HT1080 (cell line): ENCODE data around the gene PSMB2. TPM values are rescaled to one million over a fixed set of nuclear protein-coding genes. Genes with fewer than 3 reads are reported as not detected.

ENCODE experiments used
- DNase-seq: peaks from one replicate; pipeline ENCODE4 v3.0.0-alpha.2; 2015; ENCODE audit warnings: low read depth
- total RNA-seq: library from RNA; depleted of rRNA; stranded (reverse); fragments of >200 nt; shearing (Covaris generic); gene quantifications from 2 replicates; pipeline ENCODE4 v1.2.3, GENCODE V29; 2014

The PSMB2 gene
- total RNA-seq, 1 experiment from 2014 or later, result 56.9 TPM

DNA sequence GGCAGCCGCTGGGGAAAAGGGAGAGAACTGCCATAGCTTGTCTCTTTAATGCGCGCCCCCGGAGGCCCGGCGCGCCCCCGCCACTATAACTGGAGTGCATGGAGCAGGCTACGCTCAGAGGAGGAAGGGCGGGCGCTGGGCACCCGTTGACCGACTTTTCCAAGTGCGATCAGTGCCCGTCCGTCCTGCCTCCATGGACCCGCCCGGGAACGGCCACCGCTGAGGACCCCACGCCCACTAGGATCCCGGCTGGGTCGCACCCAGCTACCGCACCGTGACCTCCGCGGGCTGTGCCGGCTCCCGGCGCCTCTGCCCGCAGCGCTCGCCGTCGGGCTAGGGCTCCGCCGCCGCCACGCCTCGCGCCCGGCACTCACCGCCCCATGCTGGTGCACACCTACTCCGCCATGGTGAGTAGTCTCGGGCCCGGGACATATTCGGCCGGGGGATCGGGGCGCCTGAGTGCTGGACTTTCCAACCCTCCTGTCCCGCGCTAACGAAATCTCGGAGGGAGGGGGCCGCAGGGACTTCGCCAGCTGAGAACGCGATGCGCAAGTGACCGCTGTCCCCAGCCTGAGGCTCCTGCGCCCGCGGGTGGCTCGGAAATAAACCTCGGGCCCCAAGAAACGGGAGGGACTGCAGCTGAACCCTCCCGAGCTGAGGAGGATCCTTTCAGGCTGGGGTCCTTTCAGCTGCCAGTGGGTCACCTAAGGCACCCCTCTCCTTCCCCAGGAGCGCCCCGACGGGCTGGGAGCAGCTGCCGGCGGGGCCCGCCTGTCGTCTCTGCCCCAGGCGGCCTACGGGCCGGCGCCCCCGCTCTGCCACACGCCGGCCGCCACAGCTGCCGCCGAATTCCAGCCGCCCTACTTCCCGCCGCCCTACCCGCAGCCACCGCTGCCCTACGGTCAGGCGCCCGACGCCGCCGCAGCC is 67.9 kb downstream of the PSMB2 start, which contains the start of gene TFAP2E:
Gene TFAP2E, plus strand, starts transcription at position 117 of the 927 bp plus-strand sequence. Its CDS starts 264 bp downstream, at position 381.
- no peak for DNase-seq

DNA sequence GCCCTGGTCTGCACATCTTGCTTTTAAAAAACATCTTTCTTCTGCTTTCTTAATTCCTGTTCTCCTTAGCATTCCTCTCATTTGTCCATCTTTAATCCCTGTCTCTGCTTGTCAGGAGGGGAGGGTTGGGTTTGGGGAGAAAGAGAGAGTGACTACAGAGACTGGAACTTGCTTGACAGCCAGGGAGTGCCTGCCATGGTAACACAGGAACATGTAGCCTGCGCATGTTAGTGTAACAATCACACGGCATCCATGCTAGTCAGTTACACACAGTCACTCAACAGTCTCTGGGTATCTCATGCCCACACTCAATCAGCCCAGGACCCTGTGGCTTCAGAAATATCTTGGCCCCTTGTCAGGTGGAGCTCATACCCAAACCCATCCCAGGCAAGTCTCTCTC is 69.0 kb downstream of the PSMB2 start:
- DNase-seq, result no peak

DNA sequence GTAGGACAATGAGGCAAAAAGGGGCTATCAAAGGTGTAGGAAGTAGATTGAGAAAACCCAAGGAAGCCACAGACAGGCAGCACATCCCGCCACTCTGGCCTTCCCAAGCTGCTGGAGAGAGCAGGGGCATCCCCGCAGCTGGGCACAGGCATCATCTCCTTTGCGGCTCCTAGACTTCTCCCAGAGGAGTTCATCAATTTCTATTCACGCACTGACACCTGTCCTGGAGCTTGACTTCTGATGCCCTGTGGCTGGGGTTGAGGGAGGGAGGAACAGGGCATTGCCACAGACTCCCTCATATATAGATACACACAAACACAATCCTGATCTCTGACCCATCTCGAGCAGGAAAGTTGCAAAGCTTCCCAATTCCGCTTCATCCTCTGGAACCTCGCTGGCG is 70.1 kb downstream of the PSMB2 start:
- DNase-seq, result no peak

DNA sequence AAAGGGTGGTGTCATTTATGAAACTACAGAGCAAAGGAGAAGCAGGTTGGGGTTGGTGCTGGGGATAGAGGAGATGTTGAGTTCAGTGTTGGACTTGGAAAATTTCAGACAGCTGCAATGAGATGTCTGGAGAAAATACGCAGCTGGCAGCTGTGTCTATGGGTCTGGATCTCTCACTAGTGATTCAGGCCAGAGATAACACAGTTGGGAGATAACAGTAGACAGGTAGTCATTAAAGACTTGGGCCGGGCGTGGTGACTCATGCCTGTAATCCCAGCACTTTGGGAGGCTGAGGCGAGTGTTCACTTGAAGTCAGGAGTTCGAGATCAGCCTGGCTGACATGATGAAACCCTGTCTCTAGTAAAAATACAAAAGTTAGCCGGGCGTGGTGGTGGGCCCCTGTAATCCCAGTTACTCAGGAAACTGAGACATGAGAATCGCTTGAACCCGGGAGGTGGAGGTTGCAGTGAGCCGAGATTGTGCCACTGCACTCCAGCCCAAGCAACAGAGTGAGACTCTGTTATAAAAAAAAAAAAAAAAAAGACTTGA is 70.7 kb downstream of the PSMB2 start:
- DNase-seq, result no peak

DNA sequence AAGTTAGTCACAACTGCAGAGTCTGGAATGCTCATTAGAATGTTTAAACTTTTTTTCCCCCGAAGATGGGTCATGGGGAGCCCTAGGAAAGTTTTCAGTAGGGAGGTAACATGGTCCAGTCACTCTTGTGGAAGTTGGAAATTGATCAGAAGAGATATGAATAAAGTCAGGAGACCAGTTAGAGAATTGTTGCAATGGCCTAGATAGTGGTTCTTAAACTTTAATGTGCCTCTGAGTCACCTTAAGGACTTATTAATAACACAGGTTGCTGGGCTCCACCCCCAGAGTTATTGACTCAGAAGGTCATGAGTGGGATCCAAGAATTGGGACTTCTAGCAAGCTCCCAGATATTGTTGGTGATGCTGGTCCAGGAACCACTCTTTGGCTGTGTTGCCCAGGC is 71.4 kb downstream of the PSMB2 start:
- no peak for DNase-seq

DNA sequence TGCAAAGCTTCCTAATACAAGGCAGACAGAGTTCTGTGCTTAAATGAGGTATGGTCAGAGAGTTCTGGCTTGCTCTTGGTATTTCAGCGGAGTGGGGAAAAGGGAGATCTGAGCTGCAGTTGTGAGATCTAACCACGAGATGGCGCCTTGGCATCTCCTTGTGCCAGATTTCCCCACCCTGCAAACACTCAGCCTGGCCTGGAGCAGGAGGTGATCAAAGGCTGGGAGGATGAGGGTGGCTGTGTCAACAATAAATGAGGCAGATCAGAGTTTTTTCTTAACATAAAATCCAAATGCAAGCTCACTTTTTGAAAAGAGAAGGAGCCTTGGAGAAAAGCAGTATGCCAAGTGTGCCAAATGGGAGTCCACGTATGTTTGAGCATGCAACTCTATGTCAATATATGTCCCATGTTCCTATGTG is 72.3 kb downstream of the PSMB2 start:
- peak; percentile 78 for DNase-seq

DNA sequence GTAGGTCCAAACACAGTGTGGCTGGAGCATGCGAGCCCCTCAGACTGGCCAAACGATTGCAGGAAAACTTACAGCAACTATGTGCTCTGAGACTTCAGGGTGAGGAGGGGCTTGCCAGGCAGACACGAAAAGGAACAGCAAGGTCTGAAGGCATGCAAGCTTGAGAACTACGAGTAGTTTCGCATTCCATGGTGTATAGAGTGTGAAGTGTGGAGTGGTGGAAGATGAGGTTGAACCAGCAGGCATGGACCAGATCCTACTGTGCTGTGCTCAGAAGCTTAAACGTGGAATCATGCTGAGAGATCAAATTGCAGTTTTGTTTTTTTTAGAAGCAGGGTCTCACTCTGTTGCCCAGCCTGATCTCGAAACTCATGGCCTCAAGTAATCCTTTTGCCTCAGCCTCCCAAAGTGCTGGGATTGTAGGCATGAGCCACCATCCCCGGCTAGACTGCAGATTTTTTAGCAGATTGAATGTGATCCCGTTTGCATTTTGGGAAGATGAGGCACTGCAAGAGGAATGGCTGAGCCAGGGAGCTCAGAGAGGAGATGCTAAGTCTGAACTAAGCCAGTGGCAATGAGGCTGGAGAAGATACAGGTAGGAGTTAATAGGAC is 73.3 kb downstream of the PSMB2 start:
- no peak for DNase-seq

DNA sequence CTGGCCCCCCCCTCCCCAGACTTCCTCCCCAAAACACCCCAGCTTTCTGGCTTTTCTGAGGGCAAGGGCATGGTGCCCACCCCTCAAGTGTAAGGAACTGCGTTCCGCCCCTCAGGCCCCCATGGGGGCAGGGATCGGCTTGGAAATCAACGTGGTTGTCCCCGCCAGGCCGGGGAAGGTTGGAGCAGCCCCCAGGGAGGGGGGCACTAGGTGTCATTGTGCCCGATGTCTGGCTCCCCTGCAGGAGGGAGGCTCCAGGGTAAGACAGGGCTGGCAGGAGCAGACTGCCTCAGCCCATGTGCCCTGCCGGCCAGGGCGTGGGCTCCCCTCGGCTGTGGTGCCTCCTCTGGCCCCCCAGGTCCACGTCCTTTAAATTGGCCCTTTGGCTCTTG is 75.6 kb downstream of the PSMB2 start:
- no peak for DNase-seq

DNA sequence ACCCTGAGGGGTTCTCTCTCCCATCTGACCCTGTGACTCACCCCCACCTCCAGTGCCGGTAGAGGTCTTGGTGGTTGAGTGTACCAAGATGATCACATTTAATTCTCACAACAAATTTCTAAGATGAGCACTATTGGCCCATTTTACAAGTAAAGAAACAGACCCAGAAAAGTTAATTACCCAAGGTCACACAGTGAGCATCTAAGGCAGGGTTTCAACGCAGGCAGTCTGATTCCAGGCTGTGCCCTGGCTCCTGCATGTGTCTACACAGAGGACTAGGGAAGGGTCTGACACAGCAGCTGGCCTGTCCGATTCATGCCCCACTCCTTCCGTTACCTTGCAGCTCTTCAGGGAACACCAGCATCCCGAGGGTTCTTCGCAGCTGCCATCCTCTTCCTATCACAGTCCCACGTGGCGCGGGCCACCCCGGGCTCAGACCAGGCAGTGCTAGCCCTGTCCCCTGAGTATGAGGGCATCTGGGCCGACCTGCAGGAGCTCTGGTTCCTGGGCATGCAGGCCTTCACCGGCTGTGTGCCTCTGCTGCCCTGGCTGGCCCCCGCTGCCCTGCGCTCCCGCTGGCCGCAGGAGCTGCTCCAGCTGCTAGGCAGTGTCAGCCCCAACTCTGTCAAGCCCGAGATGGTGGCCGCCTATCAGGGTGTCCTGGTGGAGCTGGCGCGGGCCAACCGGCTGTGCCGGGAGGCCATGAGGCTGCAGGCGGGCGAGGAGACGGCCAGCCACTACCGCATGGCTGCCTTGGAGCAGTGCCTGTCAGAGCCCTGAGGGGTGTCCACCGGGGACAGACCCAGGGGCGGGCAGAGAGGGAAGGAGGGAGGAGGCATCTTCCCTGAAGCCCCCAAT is 76.2 kb downstream of the PSMB2 start:
- DNase-seq, result no peak

DNA sequence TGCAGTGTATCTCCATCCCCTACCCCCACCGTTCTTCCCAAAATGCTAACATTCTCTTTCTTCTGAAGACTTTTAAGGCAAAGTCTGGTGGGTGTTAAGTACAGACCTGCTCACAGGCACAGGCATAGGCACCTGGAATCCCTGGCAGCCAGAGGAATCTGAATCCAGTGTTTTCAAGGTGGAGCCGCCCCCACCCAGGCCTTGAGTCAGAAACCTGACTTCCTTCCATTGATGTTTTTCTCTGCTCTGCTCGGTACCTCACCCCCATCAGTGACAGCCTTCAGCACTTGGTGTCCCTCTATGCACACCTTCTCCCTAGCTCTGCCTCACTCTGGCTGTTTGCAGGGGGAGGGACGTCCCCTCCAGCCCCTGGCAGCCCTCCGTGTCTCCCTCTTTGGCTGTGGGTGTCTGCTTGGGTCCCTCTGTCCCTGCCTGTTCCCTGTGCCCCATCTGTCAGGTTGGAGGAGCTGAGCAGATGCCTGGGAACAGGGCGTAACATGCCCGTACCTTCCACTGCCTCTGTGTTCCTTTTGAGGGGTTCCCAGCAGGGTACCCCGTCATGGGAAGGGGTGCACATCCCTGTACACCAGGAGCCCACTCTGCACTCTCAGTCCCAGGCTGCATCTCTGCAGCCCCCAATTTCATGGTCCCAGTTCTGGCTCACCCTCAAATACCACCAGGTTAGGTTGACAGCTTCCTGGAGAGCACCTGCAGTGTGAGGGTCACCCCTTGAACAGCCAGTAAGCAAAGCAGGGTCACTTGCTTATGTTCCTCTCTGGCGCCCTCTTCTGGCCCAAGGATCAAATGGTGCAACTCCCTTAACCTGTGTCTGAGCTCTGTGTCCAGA is 77.1 kb downstream of the PSMB2 start:
- peak; percentile 66 for DNase-seq

DNA sequence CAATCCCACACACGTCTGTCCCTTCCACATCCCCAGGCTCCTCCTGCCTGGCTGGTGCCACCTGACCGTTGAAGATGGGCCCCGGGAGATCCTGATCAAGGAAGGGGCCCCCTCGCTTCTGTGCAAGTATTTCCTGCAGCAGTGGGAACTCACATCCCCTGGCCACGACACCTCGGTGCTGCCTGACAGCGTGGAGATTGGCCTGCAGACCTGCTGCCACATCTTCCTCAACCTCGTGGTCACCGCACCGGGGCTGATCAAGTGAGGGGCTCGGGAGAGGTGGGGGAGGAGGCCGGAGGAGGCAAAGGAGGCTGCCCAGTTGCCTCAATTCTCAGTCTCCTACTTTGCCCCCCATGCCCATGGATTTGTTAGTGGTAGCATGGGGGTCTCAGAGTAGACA is 78.2 kb downstream of the PSMB2 start:
- DNase-seq, result no peak

DNA sequence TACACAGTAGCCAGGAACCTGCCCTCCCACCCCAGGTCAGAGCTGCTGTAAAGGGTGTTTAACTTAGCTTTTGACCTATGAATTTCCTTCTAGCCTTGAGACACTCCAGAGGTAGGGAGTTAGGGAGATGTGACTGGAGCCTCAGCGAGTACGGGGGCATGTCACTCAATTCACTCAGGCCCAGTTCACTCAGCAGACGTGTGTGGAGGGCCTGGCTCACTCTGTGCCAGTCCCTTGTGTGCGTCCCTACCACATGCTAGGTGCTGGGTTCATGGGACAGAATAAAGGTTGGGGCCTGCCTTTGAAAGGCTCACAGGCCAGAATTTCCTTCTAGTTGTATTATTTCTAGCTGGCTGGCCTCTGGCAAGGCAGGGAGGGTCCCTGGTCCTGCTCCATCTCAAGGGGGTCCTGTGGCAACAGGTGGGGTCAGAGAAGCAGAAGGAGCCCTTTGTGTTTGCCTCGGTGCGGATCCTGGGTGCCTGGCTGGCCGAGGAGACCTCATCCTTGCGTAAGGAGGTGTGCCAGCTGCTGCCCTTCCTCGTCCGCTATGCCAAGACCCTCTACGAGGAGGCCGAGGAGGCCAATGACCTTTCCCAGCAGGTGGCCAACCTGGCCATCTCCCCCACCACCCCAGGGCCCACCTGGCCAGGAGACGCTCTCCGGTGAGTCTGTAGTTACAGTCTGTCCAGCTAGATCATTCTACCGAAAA is 79.2 kb downstream of the PSMB2 start:
- DNase-seq, result no peak

DNA sequence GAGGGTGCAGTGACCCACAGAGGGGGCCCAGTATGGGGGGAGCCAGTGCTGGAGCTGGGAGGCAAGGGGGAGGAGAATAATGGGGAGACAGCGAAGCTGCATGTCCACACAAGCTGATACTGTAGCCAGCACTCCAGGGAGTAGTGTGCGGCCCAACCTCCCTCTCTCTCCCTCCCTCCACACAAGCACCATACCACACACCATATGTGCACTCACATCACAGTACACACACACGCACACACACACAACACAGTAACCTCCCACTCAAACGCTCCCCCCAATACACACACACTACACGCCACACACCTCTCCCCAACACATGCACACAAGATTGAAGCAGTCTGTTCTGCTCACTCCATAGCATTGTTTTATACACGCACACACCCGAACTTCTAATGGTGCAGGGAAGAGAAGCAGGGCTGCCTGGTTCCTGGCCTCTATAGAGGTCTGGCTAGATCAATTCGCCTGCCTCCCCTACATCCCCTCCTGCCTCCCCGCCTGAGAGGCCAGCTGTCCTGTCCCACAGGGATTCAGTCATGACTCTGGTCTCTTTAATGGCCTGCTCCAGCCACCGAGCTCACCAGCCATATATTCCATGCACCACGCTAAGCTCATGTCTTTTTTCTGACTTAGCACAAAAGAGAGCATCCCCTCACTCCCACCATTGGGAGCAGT is 79.9 kb downstream of the PSMB2 start:
- DNase-seq, result no peak

DNA sequence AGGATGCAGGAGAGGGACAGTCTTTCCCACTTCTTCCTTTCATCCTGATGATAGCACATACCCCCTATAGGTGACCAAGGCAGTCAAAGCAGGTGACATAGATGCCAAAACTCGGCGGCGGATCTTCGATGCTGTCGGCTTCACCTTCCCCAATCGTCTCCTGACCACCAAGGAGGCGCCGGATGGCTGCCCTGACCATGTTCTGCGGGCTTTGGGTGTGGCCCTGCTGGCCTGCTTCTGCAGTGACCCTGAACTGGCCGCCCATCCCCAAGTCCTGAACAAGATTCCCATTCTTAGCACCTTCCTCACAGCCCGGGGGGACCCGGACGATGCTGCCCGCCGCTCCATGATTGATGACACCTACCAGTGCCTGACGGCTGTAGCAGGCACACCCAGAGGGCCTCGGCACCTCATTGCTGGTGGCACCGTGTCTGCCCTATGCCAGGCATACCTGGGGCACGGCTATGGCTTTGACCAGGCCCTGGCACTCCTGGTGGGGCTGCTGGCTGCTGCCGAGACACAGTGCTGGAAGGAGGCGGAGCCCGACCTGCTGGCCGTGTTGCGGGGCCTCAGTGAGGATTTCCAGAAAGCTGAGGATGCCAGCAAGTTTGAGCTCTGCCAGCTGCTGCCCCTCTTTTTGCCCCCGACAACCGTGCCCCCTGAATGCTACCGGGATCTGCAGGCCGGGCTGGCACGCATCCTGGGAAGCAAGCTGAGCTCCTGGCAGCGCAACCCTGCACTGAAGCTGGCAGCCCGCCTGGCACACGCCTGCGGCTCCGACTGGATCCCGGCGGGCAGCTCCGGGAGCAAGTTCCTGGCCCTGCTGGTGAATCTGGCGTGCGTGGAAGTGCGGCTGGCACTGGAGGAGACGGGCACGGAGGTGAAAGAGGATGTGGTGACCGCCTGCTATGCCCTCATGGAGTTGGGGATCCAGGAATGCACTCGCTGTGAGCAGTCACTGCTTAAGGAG is 80.8 kb downstream of the PSMB2 start:
- DNase-seq, result no peak

DNA sequence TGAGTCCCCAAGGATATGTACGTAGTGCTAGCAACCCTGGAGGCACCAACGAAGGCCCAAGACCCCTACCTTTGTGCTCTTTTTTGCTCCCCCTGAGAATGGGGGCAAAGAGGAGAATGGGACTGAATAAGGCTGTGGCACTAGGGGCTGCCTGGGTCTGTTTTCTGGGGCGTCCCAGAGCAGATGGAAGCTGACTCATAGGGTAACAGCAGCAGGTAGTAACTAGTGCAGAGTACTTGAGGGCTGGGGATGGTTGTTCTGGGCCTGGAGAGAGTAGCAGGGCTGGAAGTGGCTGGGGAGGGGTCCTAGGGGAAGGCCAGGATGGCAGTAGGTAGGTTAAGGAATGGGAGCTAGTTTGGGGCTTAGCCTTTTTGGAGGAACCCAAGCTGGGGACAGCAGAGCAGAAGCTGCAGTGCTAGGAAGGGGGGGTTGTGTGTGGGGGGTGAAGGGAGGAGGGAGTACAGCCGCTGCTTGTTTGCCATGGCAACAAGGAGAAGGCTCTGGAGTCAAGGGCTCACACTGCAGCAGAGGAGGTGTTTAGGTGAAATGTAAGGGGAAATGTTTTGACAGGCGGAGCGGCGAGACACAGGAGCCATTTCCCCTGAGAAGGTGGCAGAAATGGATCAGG is 81.9 kb downstream of the PSMB2 start:
- no peak for DNase-seq

DNA sequence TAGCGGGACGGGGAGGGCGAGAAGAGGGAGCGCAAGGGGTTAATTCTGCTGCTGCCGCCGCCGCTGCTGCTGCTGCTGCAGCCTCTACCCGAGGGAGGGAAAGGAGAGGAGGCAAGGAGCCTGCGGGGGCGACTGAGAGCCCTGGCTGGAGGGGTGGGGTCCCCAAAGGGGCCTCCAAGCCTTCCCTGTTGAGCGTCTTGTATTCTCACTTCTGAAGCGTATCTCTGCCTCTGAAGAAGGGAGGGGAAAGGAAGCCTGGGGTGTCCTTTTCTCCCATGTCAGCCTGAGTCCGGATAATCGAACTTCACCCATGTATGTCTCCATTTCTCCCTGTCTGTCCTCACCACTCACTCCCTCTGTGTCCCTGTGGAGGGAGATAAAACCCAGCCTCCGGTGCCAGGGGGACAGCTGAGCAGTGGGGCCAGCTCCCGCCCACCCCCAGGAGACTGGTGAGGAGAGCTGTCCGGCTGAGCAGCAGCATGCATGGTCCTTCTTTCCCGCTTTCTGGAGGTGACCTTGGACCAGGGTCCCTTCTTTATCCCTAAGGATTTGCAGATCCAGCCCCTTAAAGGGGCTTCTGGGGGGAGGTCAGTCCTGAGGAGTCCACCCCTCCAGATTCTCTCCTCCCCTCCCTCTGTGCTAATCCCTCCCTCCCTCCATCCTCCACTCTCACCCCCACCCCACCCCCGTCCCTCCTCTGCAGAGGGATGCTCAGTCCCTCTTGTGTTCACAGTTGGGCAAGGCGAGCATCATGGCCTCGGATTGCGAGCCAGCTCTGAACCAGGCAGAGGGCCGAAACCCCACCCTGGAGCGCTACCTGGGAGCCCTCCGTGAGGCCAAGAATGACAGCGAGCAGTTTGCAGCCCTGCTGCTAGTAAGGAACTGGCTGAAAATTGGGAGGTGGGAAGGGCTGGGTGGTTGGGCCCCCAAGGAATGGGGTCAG is 82.7 kb downstream of the PSMB2 start:
- peak; percentile 14 for DNase-seq
